Measurements from ENCODE around the gene PRRX2. TPM values are rescaled to one million over a fixed set of nuclear protein-coding genes. Genes with fewer than 3 reads are reported as not detected.

Gene PRRX2
- total and polyA plus RNA-seq, 9 of the 15 experiments (the other 6 are each of a cell fraction or from before 2014, with no cell fraction given): 0.21 TPM; not detected in 8

- in situ Hi-C loops (cut with MboI): no loop called here
- peaks cover 0 to 14% of the 10 kb centered on the region in 2 experiments; a peak in 2 of 5 replicates for H3K4me1 ChIP-seq (replicated peaks in 1 of 2; ENCODE audit: control insufficient read depth in 2 of 2, insufficient read depth in 2 of 2, low read length in 2 of 2)
- no TSS peak for BruUV-seq (replicated peaks)
- FAIRE-seq (no peak), DNase-seq (ENCODE audit: extremely low read depth in 1 of 4, low spot score in 3 of 4) (no peak), ATAC-seq (no peak)
- no peaks in the 10 kb centered on the region for H3K9me3 ChIP-seq (replicated peaks; ENCODE audit: control insufficient read depth, insufficient read depth, low read depth, low read length)
- H3K36me3 ChIP-seq (ENCODE audit: control insufficient read depth, insufficient read depth, low read length): no peaks in the 10 kb centered on the region
- TF ChIP-seq ZNF146 (CRISPR knock-in tag; IDR thresholded peaks at IDR 0.05; ENCODE audit: unreplicated experiment): no peak
- TF ChIP-seq, protein P1, sequence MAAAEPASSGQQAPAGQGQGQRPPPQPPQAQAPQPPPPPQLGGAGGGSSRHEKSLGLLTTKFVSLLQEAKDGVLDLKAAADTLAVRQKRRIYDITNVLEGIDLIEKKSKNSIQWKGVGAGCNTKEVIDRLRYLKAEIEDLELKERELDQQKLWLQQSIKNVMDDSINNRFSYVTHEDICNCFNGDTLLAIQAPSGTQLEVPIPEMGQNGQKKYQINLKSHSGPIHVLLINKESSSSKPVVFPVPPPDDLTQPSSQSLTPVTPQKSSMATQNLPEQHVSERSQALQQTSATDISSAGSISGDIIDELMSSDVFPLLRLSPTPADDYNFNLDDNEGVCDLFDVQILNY (CRISPR knock-in tag; IDR thresholded peaks at IDR 0.05): no peak
- TF ChIP-seq RFX7 (CRISPR knock-in tag; IDR thresholded peaks at IDR 0.05): no peak
- no peak for TF ChIP-seq ZFP30 (CRISPR knock-in tag; IDR thresholded peaks at IDR 0.05; ENCODE audit: borderline replicate concordance)
- TF ChIP-seq EHMT2 (IDR thresholded peaks at IDR 0.05): no peak
- no peak for TF ChIP-seq PURB (CRISPR knock-in tag; IDR thresholded peaks at IDR 0.05; ENCODE audit: low read depth)
- TF ChIP-seq, protein P2, sequence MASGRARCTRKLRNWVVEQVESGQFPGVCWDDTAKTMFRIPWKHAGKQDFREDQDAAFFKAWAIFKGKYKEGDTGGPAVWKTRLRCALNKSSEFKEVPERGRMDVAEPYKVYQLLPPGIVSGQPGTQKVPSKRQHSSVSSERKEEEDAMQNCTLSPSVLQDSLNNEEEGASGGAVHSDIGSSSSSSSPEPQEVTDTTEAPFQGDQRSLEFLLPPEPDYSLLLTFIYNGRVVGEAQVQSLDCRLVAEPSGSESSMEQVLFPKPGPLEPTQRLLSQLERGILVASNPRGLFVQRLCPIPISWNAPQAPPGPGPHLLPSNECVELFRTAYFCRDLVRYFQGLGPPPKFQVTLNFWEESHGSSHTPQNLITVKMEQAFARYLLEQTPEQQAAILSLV (tag; IDR thresholded peaks at IDR 0.05): no peak
- TF ChIP-seq, protein P3, sequence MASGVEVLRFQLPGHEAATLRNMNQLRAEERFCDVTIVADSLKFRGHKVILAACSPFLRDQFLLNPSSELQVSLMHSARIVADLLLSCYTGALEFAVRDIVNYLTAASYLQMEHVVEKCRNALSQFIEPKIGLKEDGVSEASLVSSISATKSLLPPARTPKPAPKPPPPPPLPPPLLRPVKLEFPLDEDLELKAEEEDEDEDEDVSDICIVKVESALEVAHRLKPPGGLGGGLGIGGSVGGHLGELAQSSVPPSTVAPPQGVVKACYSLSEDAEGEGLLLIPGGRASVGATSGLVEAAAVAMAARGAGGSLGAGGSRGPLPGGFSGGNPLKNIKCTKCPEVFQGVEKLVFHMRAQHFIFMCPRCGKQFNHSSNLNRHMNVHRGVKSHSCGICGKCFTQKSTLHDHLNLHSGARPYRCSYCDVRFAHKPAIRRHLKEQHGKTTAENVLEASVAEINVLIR (CRISPR knock-in tag; IDR thresholded peaks at IDR 0.05): no peak
- TF ChIP-seq NFRKB (IDR thresholded peaks at IDR 0.05; ENCODE audit: low read depth): no peak
- no peak for TF ChIP-seq BCOR (IDR thresholded peaks at IDR 0.05)
- no peak for TF ChIP-seq ZNF324 (CRISPR knock-in tag; IDR thresholded peaks at IDR 0.05)
- TF ChIP-seq KLF16 (IDR thresholded peaks at IDR 0.05): no peak
- no peak for TF ChIP-seq NCOA4 (IDR thresholded peaks at IDR 0.05; ENCODE audit: partially characterized antibody)
- no peak for TF ChIP-seq ZNF263 (CRISPR knock-in tag; IDR thresholded peaks at IDR 0.05; ENCODE audit: borderline replicate concordance)
- no peak for TF ChIP-seq LCOR (CRISPR knock-in tag; IDR thresholded peaks at IDR 0.05)
- no peak for TF ChIP-seq KHSRP (IDR thresholded peaks at IDR 0.05)
- TF ChIP-seq, protein P4, sequence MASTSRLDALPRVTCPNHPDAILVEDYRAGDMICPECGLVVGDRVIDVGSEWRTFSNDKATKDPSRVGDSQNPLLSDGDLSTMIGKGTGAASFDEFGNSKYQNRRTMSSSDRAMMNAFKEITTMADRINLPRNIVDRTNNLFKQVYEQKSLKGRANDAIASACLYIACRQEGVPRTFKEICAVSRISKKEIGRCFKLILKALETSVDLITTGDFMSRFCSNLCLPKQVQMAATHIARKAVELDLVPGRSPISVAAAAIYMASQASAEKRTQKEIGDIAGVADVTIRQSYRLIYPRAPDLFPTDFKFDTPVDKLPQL (IDR thresholded peaks at IDR 0.05; ENCODE audit: extremely low read depth, insufficient read length): no peak
- TF ChIP-seq ESRRA (IDR thresholded peaks at IDR 0.05; ENCODE audit: borderline replicate concordance, low read depth): no peak
- H3K4me3 ChIP-seq: no peak overlapping the region
- H3K27ac ChIP-seq (ENCODE audit: extremely low read depth, low read depth, low read length): no peak overlapping the region
- H4K20me1 ChIP-seq (replicated peaks; ENCODE audit: control insufficient read depth, insufficient read depth, low read length): 0 out of 2 replicates have a peak, but pooled peaks cover 8% of the 10 kb centered on the region
- 10% methylated on average over 25 of the region's 25 CpGs for WGBS (ENCODE audit: insufficient coverage, low coverage, missing lambda C conversion rate)
- intact Hi-C loops (cut with micrococcal nuclease): loop anchor here (5.0 kb wide), 1 partner anchor 55 kb away; the partner anchor contains the start of gene ASB6
- CTCF ChIA-PET (ENCODE audit: low intra/inter-chr PET ratio): no interaction called here
- H3K9ac ChIP-seq (ENCODE audit: insufficient read depth in 1 of 2, low read depth in 2 of 2, low read length in 2 of 2): no peak overlapping the region
- H3K27me3 ChIP-seq (ENCODE audit: control insufficient read depth in 2 of 2, insufficient read depth in 2 of 2, low read length in 2 of 2): peaks cover 66 to 85% of the 10 kb centered on the region in 2 experiments
- no peaks in the 10 kb centered on the region for H3K79me2 ChIP-seq (ENCODE audit: control insufficient read depth, insufficient read depth, low read length)
- no peaks in the 10 kb centered on the region for H3K9me1 ChIP-seq (ENCODE audit: control insufficient read depth, insufficient read depth, low read length)
- POLR2A ChIA-PET: interaction anchor here (0.7 to 1.8 kb wide), 3 partner anchors 11 to 15 kb away, joined by 3 to 4 read pairs (median 3); no protein-coding TSS in a partner anchor
- H2AFZ ChIP-seq (ENCODE audit: low read depth, low read length): no peak overlapping the region
- H3K4me2 ChIP-seq (ENCODE audit: insufficient read depth, low read length): no peak overlapping the region
Observed at GRCh38 chr9:129697656-129698253, 32.3 kb downstream of the PRRX2 start.

All from K562 (cell line).